Osteoblast (primary cell): ENCODE results near the gene IMPDH1. TPM values are rescaled to one million over a fixed set of nuclear protein-coding genes. Genes with fewer than 3 reads are reported as not detected.

Source experiments
- DNase-seq: peaks from one replicate; pipeline ENCODE4 v3.0.0; 2011; ENCODE audit warnings: low spot score, mixed read lengths; ENCODE audit not compliant: insufficient read length; ENCODE audit errors: missing footprints
- H2AFZ ChIP-seq: 2 replicates; pipeline ENCODE4 v1.6.0; 2011; ENCODE audit warnings: mild to moderate bottlenecking, low read length
- H3K27ac ChIP-seq: 2 replicates; pipeline ENCODE4 v1.5.1; 2011; ENCODE audit warnings: mild to moderate bottlenecking, low read depth, low read length, moderate library complexity
- H3K27me3 ChIP-seq: 2 replicates; pipeline ENCODE4 v1.6.0; 2012; ENCODE audit warnings: mild to moderate bottlenecking, control low read depth, inconsistent platforms, low read length, moderate library complexity; ENCODE audit not compliant: insufficient read depth
- H3K36me3 ChIP-seq: 2 replicates; pipeline ENCODE4 v1.5.1; 2011; ENCODE audit warnings: mild to moderate bottlenecking, low read length, control low read depth, moderate library complexity; ENCODE audit not compliant: insufficient read depth
- H3K4me1 ChIP-seq: 2 replicates; pipeline ENCODE4 v1.5.1; 2011; ENCODE audit warnings: mild to moderate bottlenecking, low read length, control low read depth, moderate library complexity; ENCODE audit not compliant: insufficient read depth
- H3K4me2 ChIP-seq: 2 replicates; pipeline ENCODE4 v1.6.0; 2011; ENCODE audit warnings: mild to moderate bottlenecking, low read length; ENCODE audit not compliant: insufficient read depth
- H3K4me3 ChIP-seq: fragments of 200-600 bp; sonication (generic); 3 replicates; pipeline ENCODE4 v1.5.1; 2012; ENCODE audit warnings: mild to moderate bottlenecking, low read length, inconsistent platforms; ENCODE audit not compliant: insufficient read depth
- H3K79me2 ChIP-seq: 2 replicates; pipeline ENCODE4 v1.6.0; 2012; ENCODE audit warnings: mild to moderate bottlenecking, low read length, control low read depth, inconsistent platforms; ENCODE audit not compliant: insufficient read depth
- H3K9me3 ChIP-seq: 2 replicates; pipeline ENCODE4 v1.5.1; 2011; ENCODE audit warnings: low read depth, low read length, control low read depth
- H4K20me1 ChIP-seq: 2 replicates; pipeline ENCODE4 v1.6.0; 2012; ENCODE audit warnings: mild to moderate bottlenecking, low read length, control low read depth; ENCODE audit not compliant: insufficient read depth
- CTCF ChIP-seq: IDR thresholded peaks from 2 replicates; pipeline ENCODE4 v1.5.1; 2011; ENCODE audit warnings: mild to moderate bottlenecking, low read depth, low read length, moderate library complexity; ENCODE audit errors: extremely low read depth
- total RNA-seq: library from RNA; depleted of rRNA; stranded (reverse); fragments of >200 nt; gene quantifications from 2 replicates; pipeline ENCODE4 v1.2.3, GENCODE V29; 2012

IMPDH1 gene
- total RNA-seq, 1 donor: 35.8 TPM

GRCh38 chr7:128398016-128398840 lies 11.6 kb downstream of the IMPDH1 start:
- DNase-seq: peak; percentile 96
- H3K9me3 ChIP-seq: no peaks in the 10 kb centered on the region
- no peak overlapping the region for H3K27ac ChIP-seq

GRCh38 chr7:128396357-128396756 lies 13.4 kb downstream of the IMPDH1 start:
- Histone ChIP-seq H3K36me3 (peaks cover 63% of the 10 kb centered on the region), H3K4me1 (no peaks in the 10 kb centered on the region), H3K27me3 (no peaks in the 10 kb centered on the region), H3K4me3 (no peak overlapping the region), H4K20me1 (peaks cover 8% of the 10 kb centered on the region), H3K9me3 (no peaks in the 10 kb centered on the region), H3K4me2 (no peak overlapping the region), H2AFZ (no peak overlapping the region), H3K79me2 (no peaks in the 10 kb centered on the region), H3K27ac (no peak overlapping the region)
- peak; percentile 72 for DNase-seq
- no peak for TF ChIP-seq CTCF

More at GRCh38 chr7:128398016-128398840, 11.6 kb downstream of the IMPDH1 start:
- no peaks in the 10 kb centered on the region for H3K27me3 ChIP-seq
- H3K4me1 ChIP-seq: no peaks in the 10 kb centered on the region
- no peak overlapping the region for H3K4me3 ChIP-seq
- TF ChIP-seq CTCF: peak; percentile 90
- no peak overlapping the region for H2AFZ ChIP-seq
- H3K36me3 ChIP-seq: peaks cover 67% of the 10 kb centered on the region
- H3K79me2 ChIP-seq: no peaks in the 10 kb centered on the region
- H4K20me1 ChIP-seq: peaks cover 8% of the 10 kb centered on the region
- H3K4me2 ChIP-seq: no peak overlapping the region

- no peak for TF ChIP-seq CTCF
- no peak overlapping the region for H3K27ac ChIP-seq
- no peak overlapping the region for H3K4me2 ChIP-seq
- H3K36me3 ChIP-seq: peaks cover 57% of the 10 kb centered on the region
- H4K20me1 ChIP-seq: peaks cover 8% of the 10 kb centered on the region
- peak; percentile 71 for DNase-seq
- H3K79me2 ChIP-seq: no peaks in the 10 kb centered on the region
- no peak overlapping the region for H2AFZ ChIP-seq
- no peaks in the 10 kb centered on the region for H3K27me3 ChIP-seq
- no peaks in the 10 kb centered on the region for H3K9me3 ChIP-seq
- H3K4me3 ChIP-seq: no peak overlapping the region
- H3K4me1 ChIP-seq: no peaks in the 10 kb centered on the region
Measured at GRCh38 chr7:128395748-128396147, 14.0 kb downstream of the IMPDH1 start.

GRCh38 chr7:128394904-128395496 lies 14.8 kb downstream of the IMPDH1 start:
- H3K36me3 ChIP-seq: peaks cover 51% of the 10 kb centered on the region
- no peak overlapping the region for H3K4me3 ChIP-seq
- no peaks in the 10 kb centered on the region for H3K79me2 ChIP-seq
- no peak overlapping the region for H3K27ac ChIP-seq
- H3K4me1 ChIP-seq: no peaks in the 10 kb centered on the region
- TF ChIP-seq CTCF: no peak
- no peaks in the 10 kb centered on the region for H3K9me3 ChIP-seq
- no peaks in the 10 kb centered on the region for H3K27me3 ChIP-seq
- H4K20me1 ChIP-seq: peaks cover 8% of the 10 kb centered on the region
- H2AFZ ChIP-seq: no peak overlapping the region
- no peak overlapping the region for H3K4me2 ChIP-seq
- peak; percentile 54 for DNase-seq
